Measurements from ENCODE around the gene IKZF3.
"Not testable (repeated sequence)": the region's sequence is repeated elsewhere in the genome, so short reads cannot be mapped to it uniquely, and the experiment has no call there.

GRCh38 chr17:39886102-39886501, 22.0 kb upstream of the IKZF3 start:
- TF ChIP-seq CTCF, EP300 (IDR thresholded peaks at IDR 0.05): not testable (repeated sequence)
